Smooth muscle cell (in vitro differentiated cells): Measurements from ENCODE around the gene INVS. TPM values are rescaled to one million over a fixed set of nuclear protein-coding genes. Genes with fewer than 3 reads are reported as not detected.
"Not testable (repeated sequence)": the region's sequence is repeated elsewhere in the genome, so short reads cannot be mapped to it uniquely, and the experiment has no call there.

Source experiments
- DNase-seq: peaks from one replicate; lab custom pipeline; 2025; ENCODE audit not compliant: unreplicated experiment; lab: John Stamatoyannopoulos, UW
- H2AFZ ChIP-seq: fragments of 200-600 bp; sonication (generic); 2 replicates; pipeline ENCODE4 v1.6.0; 2016; ENCODE audit warnings: antibody characterized with exemption, low read depth, mild to moderate bottlenecking
- H3F3A ChIP-seq: fragments of 200-600 bp; sonication (generic); 2 replicates; pipeline ENCODE4 v1.6.0; 2017; ENCODE audit warnings: antibody characterized with exemption, low read depth
- H3K27ac ChIP-seq: fragments of 200-600 bp; sonication (generic); 2 replicates; pipeline ENCODE4 v1.5.1; 2016; ENCODE audit warnings: low read depth, mild to moderate bottlenecking
- H3K27me3 ChIP-seq: fragments of 200-600 bp; sonication (generic); 2 replicates; pipeline ENCODE4 v1.6.1; 2016; ENCODE audit warnings: low read depth, mild to moderate bottlenecking
- H3K36me3 ChIP-seq: fragments of 200-600 bp; sonication (generic); 2 replicates; pipeline ENCODE4 v1.5.1; 2016; ENCODE audit warnings: low read depth
- H3K4me1 ChIP-seq: fragments of 200-600 bp; sonication (generic); 2 replicates; pipeline ENCODE4 v1.5.1; 2016; ENCODE audit warnings: low read depth
- H3K4me2 ChIP-seq: fragments of 200-600 bp; sonication (generic); 2 replicates; pipeline ENCODE4 v1.6.0; 2016; ENCODE audit warnings: mild to moderate bottlenecking
- H3K4me3 ChIP-seq: fragments of 200-600 bp; sonication (generic); 2 replicates; pipeline ENCODE4 v1.5.1; 2016; ENCODE audit warnings: mild to moderate bottlenecking
- H3K79me2 ChIP-seq: fragments of 200-600 bp; sonication (generic); 2 replicates; pipeline ENCODE4 v1.6.0; 2016; ENCODE audit warnings: low read depth, mild to moderate bottlenecking
- H3K9ac ChIP-seq: fragments of 200-600 bp; sonication (generic); 2 replicates; pipeline ENCODE4 v1.6.0; 2016; ENCODE audit warnings: low read depth
- H3K9me3 ChIP-seq: fragments of 200-600 bp; sonication (generic); replicated peaks from 2 replicates; pipeline ENCODE4 v1.5.1; 2016; ENCODE audit warnings: low read depth
- H4K20me1 ChIP-seq: fragments of 200-600 bp; sonication (generic); 2 replicates; pipeline ENCODE4 v1.6.0; 2016; ENCODE audit warnings: low read depth
- WGBS: methylation state at CpG from one replicate; pipeline ENCODE4 v1.1.7; 2016; ENCODE audit warnings: low lambda C conversion rate; 5-methylcytosine and 5-hydroxymethylcytosine counted together
- polyA plus RNA-seq: library from polyadenylated mRNA; unstranded; fragments of >200 nt; fragmentation: Nextera tagmentation; extraction: Ambion mirVana; gene quantifications from 2 replicates; pipeline ENCODE4 v1.2.1, GENCODE V29; 2016
- total RNA-seq: library from RNA; depleted of rRNA; stranded (reverse); fragments of >200 nt; gene quantifications from 2 replicates; pipeline ENCODE4 v1.2.3, GENCODE V29; 2014
- TF ChIP-seq, protein P1 (sequence below): fragments of 200-600 bp; sonication (generic); IDR thresholded peaks from 2 replicates; pipeline ENCODE4 v1.5.1; 2017; ENCODE audit warnings: borderline replicate concordance, mild to moderate bottlenecking, antibody characterized with exemption; ENCODE audit not compliant: insufficient read depth, poor library complexity, severe bottlenecking

The INVS gene
- total and polyA plus RNA-seq, 2 experiments from 2014 or later: 8.1 to 16.0 TPM

DNA sequence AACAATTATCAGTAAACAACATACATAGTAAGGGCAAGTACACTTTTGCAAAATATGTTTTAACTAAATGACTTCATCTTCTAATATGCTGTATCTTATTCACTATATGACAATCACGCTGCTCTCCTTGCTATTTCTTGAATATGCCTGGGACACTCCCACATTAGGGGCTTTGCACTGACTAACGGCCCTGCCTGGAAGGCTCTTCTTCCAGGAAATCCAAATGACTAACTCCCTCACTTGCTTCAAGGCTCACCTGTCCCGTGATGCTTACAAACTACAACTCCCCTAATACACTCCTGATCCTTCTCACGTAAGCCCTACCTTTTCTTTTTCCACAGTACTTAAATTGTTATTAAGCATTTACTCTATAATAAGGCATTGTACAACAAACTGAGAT lies 10.8 kb upstream of the INVS start:
- H3F3A ChIP-seq: no peaks in the 10 kb centered on the region
- H3K9me3 ChIP-seq: no peaks in the 10 kb centered on the region
- WGBS: 65% methylated on average over 4 of the region's 4 CpGs
- peaks cover 100% of the 10 kb centered on the region for H4K20me1 ChIP-seq
- no peak overlapping the region for H3K4me2 ChIP-seq
- H3K27ac ChIP-seq: peak overlapping the region; percentile 21
- H3K36me3 ChIP-seq: no peaks in the 10 kb centered on the region
- no peak overlapping the region for H3K4me3 ChIP-seq
- no peak overlapping the region for H2AFZ ChIP-seq
- no peaks in the 10 kb centered on the region for H3K27me3 ChIP-seq
- no peak overlapping the region for H3K9ac ChIP-seq
- DNase-seq: no peak
- peaks cover 4% of the 10 kb centered on the region for H3K4me1 ChIP-seq
- H3K79me2 ChIP-seq: peaks cover 99% of the 10 kb centered on the region
- TF ChIP-seq, protein P1, sequence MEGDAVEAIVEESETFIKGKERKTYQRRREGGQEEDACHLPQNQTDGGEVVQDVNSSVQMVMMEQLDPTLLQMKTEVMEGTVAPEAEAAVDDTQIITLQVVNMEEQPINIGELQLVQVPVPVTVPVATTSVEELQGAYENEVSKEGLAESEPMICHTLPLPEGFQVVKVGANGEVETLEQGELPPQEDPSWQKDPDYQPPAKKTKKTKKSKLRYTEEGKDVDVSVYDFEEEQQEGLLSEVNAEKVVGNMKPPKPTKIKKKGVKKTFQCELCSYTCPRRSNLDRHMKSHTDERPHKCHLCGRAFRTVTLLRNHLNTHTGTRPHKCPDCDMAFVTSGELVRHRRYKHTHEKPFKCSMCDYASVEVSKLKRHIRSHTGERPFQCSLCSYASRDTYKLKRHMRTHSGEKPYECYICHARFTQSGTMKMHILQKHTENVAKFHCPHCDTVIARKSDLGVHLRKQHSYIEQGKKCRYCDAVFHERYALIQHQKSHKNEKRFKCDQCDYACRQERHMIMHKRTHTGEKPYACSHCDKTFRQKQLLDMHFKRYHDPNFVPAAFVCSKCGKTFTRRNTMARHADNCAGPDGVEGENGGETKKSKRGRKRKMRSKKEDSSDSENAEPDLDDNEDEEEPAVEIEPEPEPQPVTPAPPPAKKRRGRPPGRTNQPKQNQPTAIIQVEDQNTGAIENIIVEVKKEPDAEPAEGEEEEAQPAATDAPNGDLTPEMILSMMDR: no peak

DNA sequence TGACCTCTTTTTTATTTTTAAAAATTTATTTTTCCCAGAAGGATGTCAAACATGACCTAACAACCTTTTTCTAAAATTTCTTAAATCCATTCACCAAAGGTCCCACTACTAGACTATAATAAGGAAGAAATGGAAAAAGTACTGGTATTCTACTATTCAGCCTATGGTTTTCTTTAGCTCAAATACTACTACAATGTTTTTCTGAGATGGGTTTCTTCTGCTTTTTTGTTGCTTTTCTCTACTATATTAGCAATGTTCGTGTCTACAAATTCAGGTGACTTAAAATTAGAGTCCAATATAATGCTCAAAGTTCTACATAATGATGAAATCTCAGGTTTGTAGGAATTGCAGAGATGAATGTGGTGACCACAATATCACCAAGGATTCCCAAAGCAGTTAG lies 8.2 kb upstream of the INVS start:
- Histone ChIP-seq H3K27me3 (no peaks in the 10 kb centered on the region), H3K9me3 (no peaks in the 10 kb centered on the region), H3K27ac (no peak overlapping the region), H2AFZ (no peak overlapping the region), H3K4me2 (no peak overlapping the region), H3K9ac (no peak overlapping the region), H3K4me1 (no peaks in the 10 kb centered on the region), H3K4me3 (no peak overlapping the region), H4K20me1 (peaks cover 100% of the 10 kb centered on the region), H3F3A (no peaks in the 10 kb centered on the region), H3K36me3 (no peaks in the 10 kb centered on the region), H3K79me2 (peaks cover 99% of the 10 kb centered on the region)
- TF ChIP-seq, protein P1: no peak
- 100% methylated on average over 1 of the region's 1 CpG for WGBS
- DNase-seq: no peak

DNA sequence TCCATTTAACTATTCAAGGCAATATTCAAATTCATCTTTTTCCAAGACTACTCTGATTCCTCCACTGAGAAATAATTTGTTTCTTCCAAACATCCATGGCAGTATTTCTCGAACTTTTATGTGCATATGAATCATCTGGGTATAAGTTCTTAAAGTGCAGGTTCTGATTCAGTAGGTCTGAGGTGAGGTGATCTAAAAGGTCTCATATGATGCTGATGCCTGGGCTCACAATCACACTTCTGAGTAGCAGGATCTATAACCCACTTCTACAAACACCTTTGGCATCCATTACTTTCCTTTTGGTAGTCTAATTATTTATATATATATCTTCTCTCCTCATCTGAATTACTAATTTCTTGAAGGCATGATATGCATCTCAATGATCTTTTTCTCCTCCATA lies 7.4 kb upstream of the INVS start:
- TF ChIP-seq, protein P1: no peak
- Histone ChIP-seq H2AFZ (no peak overlapping the region), H3K4me2 (no peak overlapping the region), H3F3A (no peaks in the 10 kb centered on the region), H4K20me1 (peaks cover 99% of the 10 kb centered on the region), H3K4me3 (no peak overlapping the region), H3K4me1 (no peaks in the 10 kb centered on the region), H3K79me2 (peaks cover 99% of the 10 kb centered on the region), H3K9ac (no peak overlapping the region), H3K9me3 (no peaks in the 10 kb centered on the region), H3K36me3 (no peaks in the 10 kb centered on the region), H3K27ac (no peak overlapping the region), H3K27me3 (no peaks in the 10 kb centered on the region)
- DNase-seq: no peak
- 87% methylated on average over 1 of the region's 1 CpG for WGBS

DNA sequence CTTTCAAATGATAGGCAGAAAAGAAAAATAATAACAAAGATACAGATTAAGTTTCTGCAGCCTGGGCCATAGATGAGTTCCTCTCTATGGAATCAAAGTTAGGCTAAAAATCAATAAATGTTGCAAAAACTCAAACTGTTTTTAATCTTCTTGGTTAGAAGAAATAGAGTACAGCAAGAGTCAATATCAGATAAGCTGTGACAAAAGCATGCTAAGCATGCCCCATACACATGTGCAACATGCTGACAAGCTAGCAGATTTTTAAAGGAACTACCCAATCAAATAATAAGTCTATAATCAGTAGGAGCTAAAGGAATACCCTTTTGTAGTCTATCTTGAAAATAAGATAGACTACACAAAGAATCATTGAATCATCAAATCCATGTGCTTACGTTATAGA lies 7.0 kb upstream of the INVS start:
- Histone ChIP-seq H3K9ac (no peak overlapping the region), H4K20me1 (peaks cover 99% of the 10 kb centered on the region), H3K4me2 (no peak overlapping the region), H2AFZ (no peak overlapping the region), H3K4me3 (no peak overlapping the region), H3K27me3 (no peaks in the 10 kb centered on the region), H3K4me1 (no peaks in the 10 kb centered on the region), H3K79me2 (peaks cover 99% of the 10 kb centered on the region), H3K36me3 (no peaks in the 10 kb centered on the region), H3K9me3 (no peaks in the 10 kb centered on the region), H3K27ac (no peak overlapping the region), H3F3A (no peaks in the 10 kb centered on the region)
- TF ChIP-seq, protein P1: no peak
- whole genome bisulfite sequencing: 100% methylated on average over 1 of the region's 1 CpG
- DNase-seq: no peak

DNA sequence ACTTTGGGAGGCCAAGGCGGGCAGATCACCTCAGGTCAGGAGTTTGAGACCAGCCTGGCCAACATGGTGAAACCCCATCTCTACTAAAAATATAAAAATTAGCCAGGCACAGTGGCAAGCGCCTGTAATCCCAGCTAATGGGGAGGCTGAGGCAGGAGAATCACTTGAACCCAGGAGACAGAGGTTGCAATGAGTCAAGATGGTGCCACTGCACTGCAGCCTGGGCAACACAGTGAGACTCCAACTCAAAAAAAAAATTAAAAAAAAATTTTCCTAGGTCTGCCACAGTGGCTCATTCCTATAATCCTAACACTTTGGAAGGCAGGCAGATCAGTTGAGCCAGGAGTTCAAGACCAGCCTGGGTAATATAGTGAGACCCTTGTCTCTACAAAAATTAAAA lies 4.6 kb upstream of the INVS start:
- H3K4me2 ChIP-seq, H3K4me3 ChIP-seq, H3F3A ChIP-seq, H3K9ac ChIP-seq, H3K36me3 ChIP-seq, H3K27me3 ChIP-seq, H3K4me1 ChIP-seq, H3K9me3 ChIP-seq, DNase-seq, H2AFZ ChIP-seq, H3K27ac ChIP-seq: not testable (repeated sequence)
- H3K79me2 ChIP-seq: peaks cover 88% of the 10 kb centered on the region
- WGBS: 98% methylated on average over 2 of the region's 2 CpGs
- peaks cover 85% of the 10 kb centered on the region for H4K20me1 ChIP-seq
